Trophoblast cell (in vitro differentiated cells and primary cell): ENCODE measurements around the gene GAGE12D.
"Not testable (repeated sequence)": the region's sequence is repeated elsewhere in the genome, so short reads cannot be mapped to it uniquely, and the experiment has no call there.

Experiments
- DNase-seq, 2 donors: peaks; one replicate each; pipeline ENCODE4 v3.0.0-alpha.2; 2016
- H2AFZ ChIP-seq: 2 replicates; pipeline ENCODE4 v1.6.1; 2013; ENCODE audit warnings: low read length, moderate library complexity, mild to moderate bottlenecking; ENCODE audit not compliant: insufficient read depth, poor library complexity
- H2AK5ac ChIP-seq: 2 replicates; pipeline ENCODE4 v1.6.1; 2013; ENCODE audit warnings: mild to moderate bottlenecking, low read length
- H2BK120ac ChIP-seq: 2 replicates; pipeline ENCODE4 v1.6.1; 2013; ENCODE audit warnings: low read length, mild to moderate bottlenecking, moderate library complexity; ENCODE audit not compliant: insufficient read depth, poor library complexity
- H2BK12ac ChIP-seq: 2 replicates; pipeline ENCODE4 v1.6.1; 2013; ENCODE audit warnings: mild to moderate bottlenecking, low read length, moderate library complexity
- H2BK5ac ChIP-seq: 2 replicates; pipeline ENCODE4 v1.6.1; 2013; ENCODE audit warnings: low read length, low read depth, moderate library complexity, mild to moderate bottlenecking; ENCODE audit not compliant: poor library complexity
- H3K14ac ChIP-seq: 2 replicates; pipeline ENCODE4 v1.6.1; 2013; ENCODE audit warnings: mild to moderate bottlenecking, low read length
- H3K18ac ChIP-seq: 2 replicates; pipeline ENCODE4 v1.6.1; 2013; ENCODE audit warnings: mild to moderate bottlenecking, low read length
- H3K23ac ChIP-seq: 2 replicates; pipeline ENCODE4 v1.6.1; 2013; ENCODE audit warnings: low read length
- H3K27ac ChIP-seq: 2 replicates; pipeline ENCODE4 v1.5.1; 2013; ENCODE audit warnings: low read depth, mild to moderate bottlenecking, inconsistent platforms, low read length, moderate library complexity
- H3K27me3 ChIP-seq: 2 replicates; pipeline ENCODE4 v1.6.1; 2013; ENCODE audit warnings: inconsistent platforms, mild to moderate bottlenecking, low read length, moderate library complexity; ENCODE audit not compliant: insufficient read depth
- H3K36me3 ChIP-seq, 2 experiments: 1 replicate in 1 of 2; 2 replicates in 1 of 2; pipeline ENCODE4 v1.6.1; 2013; ENCODE audit warnings: low read length in 2 of 2, mild to moderate bottlenecking in 2 of 2, moderate library complexity in 1 of 2; ENCODE audit not compliant: insufficient read depth in 2 of 2, control insufficient read depth in 1 of 2
- H3K4ac ChIP-seq: 2 replicates; pipeline ENCODE4 v1.6.1; 2013; ENCODE audit warnings: low read depth, mild to moderate bottlenecking, low read length, moderate library complexity
- H3K4me1 ChIP-seq, 2 experiments: 1 replicate in 1 of 2; 2 replicates in 1 of 2; pipeline ENCODE4 v1.6.1; 2013; ENCODE audit warnings: low read length in 2 of 2, mild to moderate bottlenecking in 2 of 2, moderate library complexity in 1 of 2; ENCODE audit not compliant: insufficient read depth in 2 of 2, control insufficient read depth in 1 of 2
- H3K4me2 ChIP-seq: 2 replicates; pipeline ENCODE4 v1.6.1; 2013; ENCODE audit warnings: inconsistent platforms, mild to moderate bottlenecking, low read length, moderate library complexity
- H3K4me3 ChIP-seq: 2 replicates; pipeline ENCODE4 v1.5.1; 2013; ENCODE audit warnings: mild to moderate bottlenecking, low read depth, low read length, inconsistent platforms
- H3K79me1 ChIP-seq: one replicate; pipeline ENCODE4 v1.6.1; 2013; ENCODE audit warnings: low read length
- H3K79me2 ChIP-seq: 2 replicates; pipeline ENCODE4 v1.6.1; 2013; ENCODE audit warnings: low read length, mild to moderate bottlenecking; ENCODE audit not compliant: control insufficient read depth, insufficient read depth, poor library complexity
- H3K9ac ChIP-seq: 2 replicates; pipeline ENCODE4 v1.6.1; 2013; ENCODE audit warnings: mild to moderate bottlenecking, low read length
- H3K9me3 ChIP-seq: 2 replicates; pipeline ENCODE4 v1.6.1; 2013; ENCODE audit warnings: low read depth, mild to moderate bottlenecking, control low read depth, inconsistent platforms, low read length; ENCODE audit not compliant: insufficient read depth
- H4K12ac ChIP-seq: 2 replicates; pipeline ENCODE4 v1.6.1; 2013; ENCODE audit warnings: low read depth, mild to moderate bottlenecking, low read length, moderate library complexity
- H4K8ac ChIP-seq: 2 replicates; pipeline ENCODE4 v1.6.1; 2013; ENCODE audit warnings: low read depth, mild to moderate bottlenecking, low read length, moderate library complexity
- H4K91ac ChIP-seq: one replicate; pipeline ENCODE4 v1.6.1; 2013; ENCODE audit warnings: low read depth, mild to moderate bottlenecking, low read length, moderate library complexity
- WGBS: extraction: QIAGEN DNeasy Blood & Tissue Kit; methylation state at CpG from one replicate; pipeline ENCODE4 v1.1.7; 2013; ENCODE audit warnings: missing lambda C conversion rate; ENCODE audit not compliant: insufficient read length, insufficient coverage; ENCODE audit errors: extremely low coverage; 5-methylcytosine and 5-hydroxymethylcytosine counted together

The GAGE12D gene

DNA sequence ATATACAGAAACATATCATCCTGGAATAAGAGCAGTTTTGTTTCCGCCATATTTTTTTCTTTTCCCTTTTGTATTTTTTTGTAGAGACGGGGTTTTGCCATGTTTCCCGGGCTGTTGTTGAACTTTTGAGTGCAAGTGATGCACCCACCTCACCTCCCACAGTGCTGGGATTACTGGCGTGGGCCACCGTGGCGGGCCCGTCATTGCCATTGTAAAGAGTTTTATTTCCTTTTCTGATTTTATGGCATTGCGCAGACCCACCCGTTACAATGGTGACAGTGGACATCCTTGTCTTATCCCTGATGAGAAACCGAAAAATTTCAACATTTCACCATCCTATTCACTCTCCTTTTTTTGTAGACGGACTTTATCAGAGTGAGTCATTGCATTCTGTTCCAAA is 27.2 kb downstream of the GAGE12D start:
- H2AK5ac ChIP-seq, H3K9ac ChIP-seq, H2BK12ac ChIP-seq, H3K4ac ChIP-seq, H3K23ac ChIP-seq, H3K4me2 ChIP-seq, H3K18ac ChIP-seq, H3K79me2 ChIP-seq, H4K12ac ChIP-seq, H3K9me3 ChIP-seq, H4K8ac ChIP-seq, H3K14ac ChIP-seq, H2BK120ac ChIP-seq, H3K4me1 ChIP-seq, H3K27ac ChIP-seq, DNase-seq, H3K27me3 ChIP-seq, H2AFZ ChIP-seq, H3K79me1 ChIP-seq, H3K4me3 ChIP-seq, H4K91ac ChIP-seq, H3K36me3 ChIP-seq, H2BK5ac ChIP-seq: not testable (repeated sequence)
- no CpG with 5 or more reads among the region's 11 CpGs for WGBS

DNA sequence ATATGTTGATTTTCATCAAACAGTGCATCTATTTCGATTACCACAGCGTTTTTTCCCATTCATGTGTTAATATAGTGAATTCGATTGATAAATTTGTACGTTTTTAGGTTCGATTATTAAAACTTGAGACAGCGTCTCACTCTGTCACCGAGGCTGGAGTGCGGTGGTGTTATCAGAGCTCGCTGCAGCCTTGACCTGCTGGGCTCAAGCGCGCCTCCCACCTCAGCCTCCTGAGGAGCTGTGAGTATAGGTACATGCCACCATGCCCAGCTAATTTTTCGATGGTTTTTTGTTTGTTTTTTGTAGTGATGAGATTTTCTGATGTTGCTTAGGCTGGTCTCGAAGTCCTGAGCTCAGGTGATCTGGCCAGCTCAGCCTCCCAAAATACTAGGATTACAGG is 27.6 kb downstream of the GAGE12D start:
- H2AK5ac ChIP-seq, H3K79me2 ChIP-seq, H3K79me1 ChIP-seq, H3K14ac ChIP-seq, H3K4me1 ChIP-seq, H3K4me3 ChIP-seq, H3K4ac ChIP-seq, DNase-seq, H2BK120ac ChIP-seq, H3K27ac ChIP-seq, H4K12ac ChIP-seq, H2BK5ac ChIP-seq, H3K36me3 ChIP-seq, H3K4me2 ChIP-seq, H3K9me3 ChIP-seq, H4K8ac ChIP-seq, H4K91ac ChIP-seq, H2AFZ ChIP-seq, H3K23ac ChIP-seq, H3K9ac ChIP-seq, H3K27me3 ChIP-seq, H3K18ac ChIP-seq, H2BK12ac ChIP-seq: not testable (repeated sequence)
- no CpG with 5 or more reads among the region's 13 CpGs for WGBS

- not testable (repeated sequence) for H2BK12ac ChIP-seq, H4K91ac ChIP-seq, H3K14ac ChIP-seq, H2AK5ac ChIP-seq, H3K9me3 ChIP-seq, H3K27ac ChIP-seq, H3K4me3 ChIP-seq, H3K18ac ChIP-seq, H3K4me2 ChIP-seq, H3K27me3 ChIP-seq, H3K79me1 ChIP-seq, DNase-seq, H3K9ac ChIP-seq, H2AFZ ChIP-seq, H3K36me3 ChIP-seq, H3K23ac ChIP-seq, H3K4ac ChIP-seq, H2BK5ac ChIP-seq, H3K79me2 ChIP-seq, H2BK120ac ChIP-seq, H3K4me1 ChIP-seq, H4K12ac ChIP-seq, H4K8ac ChIP-seq
- WGBS = no CpG with 5 or more reads among the region's 16 CpGs
These were observed 28.6 kb downstream of the GAGE12D start, which contains the start of gene GAGE12G for GRCh38 chrX:49570100-49570499. GAGE12G (plus strand) TSS chrX:49570400; CDS start chrX:49571555, 1,155 bp downstream.

DNA sequence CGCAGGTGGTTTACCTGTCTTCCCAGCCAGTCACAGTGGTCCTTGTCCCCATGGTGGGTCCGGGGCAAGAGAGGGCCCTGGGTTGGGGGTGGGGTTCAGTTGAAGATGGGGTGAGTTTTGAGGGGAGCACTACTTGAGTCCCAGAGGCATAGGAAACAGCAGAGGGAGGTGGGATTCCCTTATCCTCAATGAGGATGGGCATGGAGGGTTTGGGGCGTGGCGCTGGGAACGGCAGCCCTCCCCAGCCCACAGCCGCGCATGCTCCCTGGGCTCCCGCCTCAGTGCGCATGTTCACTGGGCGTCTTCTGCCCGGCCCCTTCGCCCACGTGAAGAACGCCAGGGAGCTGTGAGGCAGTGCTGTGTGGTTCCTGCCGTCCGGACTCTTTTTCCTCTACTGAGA is 38.1 kb downstream of the GAGE12D start, which contains the start of gene GAGE12H:
GAGE12H (plus strand) TSS at position 301 of the 400 bp plus-strand sequence. CDS start 1,155 bp downstream, outside the sequence.
- not testable (repeated sequence) for H3K23ac ChIP-seq, H4K12ac ChIP-seq, H4K8ac ChIP-seq, H3K79me2 ChIP-seq, H3K18ac ChIP-seq, H3K9ac ChIP-seq, H2AFZ ChIP-seq, H3K4ac ChIP-seq, H3K14ac ChIP-seq, H3K36me3 ChIP-seq, H2AK5ac ChIP-seq, H3K9me3 ChIP-seq, H3K4me3 ChIP-seq, H4K91ac ChIP-seq, H3K4me1 ChIP-seq, H2BK120ac ChIP-seq, H3K79me1 ChIP-seq, H3K27me3 ChIP-seq, H2BK5ac ChIP-seq, H3K4me2 ChIP-seq, H2BK12ac ChIP-seq, H3K27ac ChIP-seq, DNase-seq
- WGBS = no CpG with 5 or more reads among the region's 16 CpGs
